ENCODE results near the gene DCDC1. TPM values are rescaled to one million over a fixed set of nuclear protein-coding genes. Genes with fewer than 3 reads are reported as not detected.

DCDC1 gene
- total RNA-seq, 1 experiment from 2014 or later, result 0.22 TPM

- H3K27ac Mint-ChIP-seq, result no peak overlapping the region
- H3K4me3 Mint-ChIP-seq, result no peak overlapping the region
- H3K9me3 Mint-ChIP-seq, result no peaks in the 10 kb centered on the region
- DNase-seq (ENCODE audit: low spot score) (no peak), ATAC-seq (no peak; the same call in 1 of the 2 replicates)
- no peaks in the 10 kb centered on the region for H3K36me3 Mint-ChIP-seq
- H3K4me1 Mint-ChIP-seq, result peaks cover 5% of the 10 kb centered on the region
- no peaks in the 10 kb centered on the region for H3K27me3 Mint-ChIP-seq (ENCODE audit: low read depth)
- ChIA-PET CTCF (interaction anchor here (0.6 to 2.5 kb wide), 4 partner anchors 103 to 174 kb away, joined by 3 to 16 read pairs (median 6); partner anchors contain the start of genes DCDC1 and DNAJC24), POLR2A (interaction anchor here (0.9 to 1.5 kb wide), 2 partner anchors 112 to 963 kb away, joined by 3 read pairs; no protein-coding TSS in a partner anchor)
- TF ChIP-seq FOXJ3 (CRISPR knock-in tag; IDR thresholded peaks at IDR 0.05; ENCODE audit: borderline replicate concordance), result no peak
- no peak for TF ChIP-seq CTCF (IDR thresholded peaks at IDR 0.05)
- no peak for TF ChIP-seq ZSCAN18 (CRISPR knock-in tag; IDR thresholded peaks at IDR 0.05)
- TF ChIP-seq SMAD4 (CRISPR knock-in tag; IDR thresholded peaks at IDR 0.05), result no peak
Measured at GRCh38 chr11:31218847-31219246, 150.7 kb downstream of the DCDC1 start.

- H3K4me3 Mint-ChIP-seq, result no peak overlapping the region
- POLR2A ChIA-PET, result no interaction called here
- H3K9me3 Mint-ChIP-seq, result no peaks in the 10 kb centered on the region
- peaks cover 5% of the 10 kb centered on the region for H3K4me1 Mint-ChIP-seq
- CTCF ChIA-PET, result no interaction called here
- H3K27ac Mint-ChIP-seq, result no peak overlapping the region
- DNase-seq (ENCODE audit: low spot score) (no peak), ATAC-seq (peak; percentile 51)
- no peaks in the 10 kb centered on the region for H3K27me3 Mint-ChIP-seq (ENCODE audit: low read depth)
- TF ChIP-seq ZSCAN18 (CRISPR knock-in tag; IDR thresholded peaks at IDR 0.05) (no peak), ZNF532 (CRISPR knock-in tag; IDR thresholded peaks at IDR 0.05; ENCODE audit: borderline replicate concordance) (no peak)
- no peaks in the 10 kb centered on the region for H3K36me3 Mint-ChIP-seq
Measured at GRCh38 chr11:31214372-31214771, 155.2 kb downstream of the DCDC1 start.

GRCh38 chr11:31199378-31199777 lies 170.2 kb downstream of the DCDC1 start:
- H3K4me1 Mint-ChIP-seq, result no peaks in the 10 kb centered on the region
- ATAC-seq (no peak), DNase-seq (ENCODE audit: low spot score) (no peak)
- no peaks in the 10 kb centered on the region for H3K36me3 Mint-ChIP-seq
- no peaks in the 10 kb centered on the region for H3K9me3 Mint-ChIP-seq
- ChIA-PET POLR2A (no interaction called here), CTCF (no interaction called here)
- no peaks in the 10 kb centered on the region for H3K27me3 Mint-ChIP-seq (ENCODE audit: low read depth)
- H3K27ac Mint-ChIP-seq, result no peak overlapping the region
- H3K4me3 Mint-ChIP-seq, result no peak overlapping the region
- TF ChIP-seq IRF1 (CRISPR knock-in tag; IDR thresholded peaks at IDR 0.05) (no peak), TEAD1 (CRISPR knock-in tag; IDR thresholded peaks at IDR 0.05) (no peak), NFATC4 (CRISPR knock-in tag; IDR thresholded peaks at IDR 0.05) (no peak), CBFB (CRISPR knock-in tag; IDR thresholded peaks at IDR 0.05; ENCODE audit: low read depth) (no peak), FOXJ3 (CRISPR knock-in tag; IDR thresholded peaks at IDR 0.05; ENCODE audit: borderline replicate concordance) (no peak), TCF7 (CRISPR knock-in tag; IDR thresholded peaks at IDR 0.05; ENCODE audit: low read depth) (no peak), NFE2L1 (CRISPR knock-in tag; IDR thresholded peaks at IDR 0.05) (no peak), HMGXB4 (CRISPR knock-in tag; IDR thresholded peaks at IDR 0.05) (no peak), GRHL2 (CRISPR knock-in tag; IDR thresholded peaks at IDR 0.05; ENCODE audit: insufficient replicate concordance, severe bottlenecking) (no peak), TEAD4 (CRISPR knock-in tag; IDR thresholded peaks at IDR 0.05) (no peak), ZNF423 (CRISPR knock-in tag; IDR thresholded peaks at IDR 0.05) (no peak), ZNF219 (CRISPR knock-in tag; IDR thresholded peaks at IDR 0.05; ENCODE audit: borderline replicate concordance) (no peak), ATF3 (CRISPR knock-in tag; conservative IDR thresholded peaks at IDR 0.05) (no peak), ZBTB43 (CRISPR knock-in tag; IDR thresholded peaks at IDR 0.05) (no peak), ZNF121 (CRISPR knock-in tag; IDR thresholded peaks at IDR 0.05) (no peak)

All from WTC11 (cell line).